NCI-H146 (cell line): ENCODE data around the gene CYP26C1.
A peak's percentile ranks its signal among the peaks of the same experiment; 100 is the strongest.

Source experiments
- DNase-seq: peaks from one replicate; lab custom pipeline; 2025; lab: John Stamatoyannopoulos, UW

CYP26C1 gene

DNA sequence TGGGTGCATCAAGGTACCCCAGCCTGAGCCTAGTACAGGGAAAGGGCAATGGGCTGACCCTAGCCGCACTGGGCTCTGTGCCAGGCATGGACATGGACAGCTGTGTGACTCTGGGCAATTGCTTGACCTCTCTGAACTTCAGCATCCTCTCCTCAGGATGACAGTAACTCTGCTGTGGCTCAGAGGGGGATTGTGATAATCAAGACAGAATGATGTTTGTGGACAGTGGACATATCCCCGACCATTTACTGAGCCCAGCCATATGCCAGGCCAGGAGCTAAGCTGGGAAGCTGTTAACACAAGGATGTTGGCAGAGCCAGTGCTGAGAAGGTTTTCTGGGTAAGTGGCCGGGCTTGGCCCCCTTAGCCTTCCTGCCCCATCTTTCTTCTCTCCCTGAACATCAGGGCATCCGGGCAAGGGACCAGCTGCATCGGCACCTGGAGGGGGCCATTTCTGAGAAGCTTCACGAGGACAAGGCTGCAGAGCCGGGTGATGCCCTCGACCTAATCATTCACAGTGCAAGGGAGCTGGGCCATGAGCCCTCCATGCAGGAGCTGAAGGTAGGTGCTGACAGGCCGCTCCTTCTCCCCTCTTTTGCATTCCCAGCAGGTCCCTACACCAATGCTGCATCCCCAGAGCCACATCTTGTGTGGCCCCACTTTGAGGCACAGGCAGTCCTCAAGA, 3.5 kb downstream of the CYP26C1 start:
- no peak for DNase-seq

DNA sequence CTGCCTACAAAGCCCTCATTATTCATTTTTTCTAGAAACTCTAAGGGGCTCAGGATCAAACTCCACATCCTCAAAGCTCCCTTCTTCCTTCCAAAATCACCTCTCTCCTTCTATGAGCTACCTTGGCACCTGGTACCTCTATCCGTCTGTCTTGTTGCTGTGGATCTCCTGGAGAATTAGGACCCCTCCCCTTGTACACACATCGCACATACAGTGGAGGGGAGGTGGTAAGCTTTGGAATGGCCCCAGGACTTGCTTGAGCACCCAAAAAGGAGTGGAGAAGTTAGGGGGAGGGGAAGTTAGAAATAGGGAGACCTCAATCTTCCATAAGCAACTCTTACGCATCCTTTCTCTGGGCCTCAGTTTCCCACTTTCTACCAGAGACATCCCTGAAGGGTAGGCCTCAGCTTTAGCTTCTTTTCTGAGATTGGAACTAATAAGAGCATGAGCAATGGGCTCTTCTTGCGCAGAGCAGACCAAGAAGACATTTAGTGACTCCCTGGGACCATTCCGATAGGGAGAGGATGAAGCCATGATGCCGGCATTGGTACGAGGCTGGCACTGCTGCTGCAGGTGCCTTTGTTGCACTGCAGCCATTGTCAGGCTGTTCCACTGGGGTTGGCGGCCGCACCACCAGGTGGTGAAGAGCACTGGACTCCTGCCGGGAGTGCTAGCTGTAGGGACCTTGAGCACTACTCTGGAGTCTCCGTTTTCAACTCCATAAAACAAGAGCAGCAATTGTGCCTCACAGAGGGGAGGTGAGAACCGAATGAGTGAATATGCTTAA, 4.5 kb downstream of the CYP26C1 start:
- no peak for DNase-seq

DNA sequence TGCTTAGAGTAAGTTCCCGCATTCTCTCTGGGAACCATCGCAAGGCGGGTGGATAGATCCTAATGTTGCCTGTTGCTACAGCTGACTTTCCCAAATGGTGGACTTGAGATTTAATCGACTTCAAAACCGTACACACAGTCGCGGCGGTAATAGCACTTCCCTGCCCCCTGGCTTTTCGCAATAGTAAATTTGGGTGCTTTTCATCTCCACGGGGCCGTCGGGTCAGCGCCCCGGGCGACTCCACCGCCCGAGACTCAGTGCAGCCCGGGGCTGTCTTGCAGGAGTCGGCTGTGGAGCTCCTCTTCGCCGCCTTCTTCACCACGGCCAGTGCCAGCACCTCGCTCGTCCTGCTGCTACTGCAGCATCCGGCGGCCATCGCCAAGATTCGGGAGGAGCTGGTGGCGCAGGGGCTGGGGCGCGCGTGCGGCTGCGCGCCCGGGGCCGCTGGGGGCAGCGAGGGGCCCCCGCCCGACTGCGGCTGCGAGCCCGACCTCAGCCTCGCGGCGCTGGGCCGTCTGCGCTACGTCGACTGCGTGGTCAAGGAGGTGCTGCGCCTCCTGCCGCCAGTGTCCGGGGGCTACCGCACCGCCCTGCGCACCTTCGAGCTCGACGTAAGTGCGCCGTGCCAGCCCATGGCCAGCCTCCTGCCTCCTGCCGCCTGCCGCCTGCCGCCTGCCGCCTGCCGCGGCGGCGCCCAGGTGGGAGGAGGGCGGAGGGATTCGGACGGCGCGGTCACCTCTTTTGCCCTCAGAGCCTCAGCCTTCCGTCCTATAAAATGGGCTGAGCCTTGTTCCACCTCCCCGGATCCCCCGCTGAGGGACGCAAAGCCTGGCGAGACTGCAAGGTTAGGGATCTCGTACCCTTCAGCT, 5.3 kb downstream of the CYP26C1 start:
- no peak for DNase-seq

DNA sequence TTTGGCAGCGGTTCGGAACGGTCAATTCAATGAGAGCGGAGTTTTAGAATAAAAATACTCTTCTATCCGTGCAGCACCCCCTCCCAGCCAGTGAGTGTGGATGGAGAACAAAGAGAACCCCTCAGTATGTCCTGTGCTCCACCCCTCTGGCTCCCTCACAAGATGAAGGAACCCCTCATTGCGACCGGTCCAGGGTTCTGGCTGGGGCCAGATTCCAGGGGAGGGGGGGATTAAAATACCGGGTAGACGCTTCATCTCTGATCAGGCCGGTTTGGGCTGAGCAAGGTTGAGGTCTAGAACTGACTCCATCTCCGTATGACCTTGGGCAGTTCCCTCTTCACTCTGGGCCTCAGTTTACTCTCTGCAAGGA, 5.9 kb downstream of the CYP26C1 start:
- no peak for DNase-seq

DNA sequence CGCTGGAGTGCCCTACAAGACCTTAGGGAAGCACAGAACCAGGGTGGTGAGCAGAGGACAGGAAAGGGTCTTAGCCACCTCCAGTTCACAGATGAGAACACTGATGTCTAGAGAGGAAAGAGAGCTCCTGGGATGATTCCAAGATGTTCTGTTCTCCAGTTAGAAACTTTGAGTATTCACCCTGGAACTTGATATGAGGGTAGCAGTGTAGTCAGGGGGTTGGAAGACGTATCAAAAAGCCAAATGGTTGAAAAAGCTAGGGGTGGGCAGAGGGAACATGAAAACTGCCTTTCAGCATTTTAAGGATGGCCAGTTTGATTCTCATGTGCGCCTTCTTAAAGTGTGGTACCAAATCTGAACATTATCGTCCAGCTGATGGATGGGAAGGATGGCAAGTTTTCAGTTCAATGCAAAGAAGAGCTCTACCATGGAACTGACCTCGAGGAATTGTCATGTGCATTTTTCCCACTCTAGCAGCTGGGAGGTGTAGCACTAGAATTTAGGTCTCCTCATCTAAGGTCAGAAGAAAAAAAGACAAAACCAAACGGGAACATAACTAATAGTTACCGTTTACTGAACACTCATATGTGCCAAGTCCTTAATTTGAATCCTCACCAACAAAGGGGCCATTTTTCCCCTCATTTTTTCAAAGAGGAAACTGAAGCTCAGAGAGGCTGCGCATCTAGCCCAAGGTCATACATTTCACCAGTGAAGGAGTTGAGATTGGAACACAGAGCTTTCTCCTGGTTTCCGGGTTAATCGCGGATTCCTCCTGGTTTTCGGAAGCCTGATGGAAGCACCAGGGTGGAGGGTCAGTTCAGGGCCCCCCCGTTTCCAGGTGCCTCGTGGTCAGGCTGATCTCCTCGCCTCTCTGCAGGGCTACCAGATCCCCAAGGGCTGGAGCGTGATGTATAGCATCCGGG, 7.1 kb downstream of the CYP26C1 start:
- DNase-seq = no peak

DNA sequence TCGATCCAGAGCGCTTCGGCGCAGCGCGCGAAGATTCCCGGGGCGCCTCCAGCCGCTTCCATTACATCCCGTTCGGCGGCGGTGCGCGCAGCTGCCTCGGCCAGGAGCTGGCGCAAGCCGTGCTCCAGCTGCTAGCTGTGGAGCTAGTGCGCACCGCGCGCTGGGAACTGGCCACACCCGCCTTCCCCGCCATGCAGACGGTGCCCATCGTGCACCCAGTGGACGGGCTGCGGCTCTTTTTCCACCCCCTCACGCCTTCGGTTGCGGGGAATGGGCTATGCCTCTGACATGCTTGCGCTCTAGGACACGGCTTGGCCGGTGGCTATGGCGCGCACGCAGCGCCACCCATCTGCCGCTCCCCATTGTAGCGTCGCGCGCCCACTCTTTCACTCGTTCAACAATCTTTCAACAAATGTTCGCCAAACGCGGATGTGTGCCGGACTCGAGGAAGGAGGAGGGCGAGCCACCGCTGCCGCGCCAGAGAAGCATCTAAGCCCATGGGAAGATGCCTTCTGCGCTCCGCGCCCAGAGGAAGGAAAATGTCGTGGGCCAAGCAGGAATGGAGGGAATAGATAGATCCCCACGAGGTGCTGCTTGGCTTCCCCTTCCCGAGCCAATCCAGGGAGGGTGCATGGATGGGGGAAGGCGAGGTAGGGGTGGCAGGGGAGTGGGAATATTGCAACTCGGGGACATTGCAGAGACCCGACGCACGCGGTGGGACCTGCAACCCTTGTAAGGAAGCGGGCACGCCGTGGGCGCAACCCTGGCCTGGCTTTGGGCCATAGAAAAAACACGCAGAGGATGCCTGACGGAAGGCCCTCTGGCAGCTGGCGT, 8.0 kb downstream of the CYP26C1 start:
- DNase-seq = no peak

DNA sequence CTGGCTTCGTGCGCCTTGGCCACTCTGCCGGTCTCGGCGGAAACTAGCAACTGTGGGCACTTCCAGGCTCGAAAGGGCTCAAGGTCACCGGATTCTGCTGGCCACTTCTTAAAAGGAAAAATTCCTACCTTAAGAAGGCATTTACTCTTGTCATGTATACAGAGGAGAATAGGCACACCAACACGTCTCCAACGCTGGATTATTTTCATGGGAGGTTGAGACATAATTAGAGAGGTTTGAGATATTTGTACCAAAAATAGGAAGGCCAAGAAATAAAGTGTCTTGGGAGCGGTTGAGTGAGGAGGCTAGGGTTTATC, 8.6 kb downstream of the CYP26C1 start:
- no peak for DNase-seq

DNA sequence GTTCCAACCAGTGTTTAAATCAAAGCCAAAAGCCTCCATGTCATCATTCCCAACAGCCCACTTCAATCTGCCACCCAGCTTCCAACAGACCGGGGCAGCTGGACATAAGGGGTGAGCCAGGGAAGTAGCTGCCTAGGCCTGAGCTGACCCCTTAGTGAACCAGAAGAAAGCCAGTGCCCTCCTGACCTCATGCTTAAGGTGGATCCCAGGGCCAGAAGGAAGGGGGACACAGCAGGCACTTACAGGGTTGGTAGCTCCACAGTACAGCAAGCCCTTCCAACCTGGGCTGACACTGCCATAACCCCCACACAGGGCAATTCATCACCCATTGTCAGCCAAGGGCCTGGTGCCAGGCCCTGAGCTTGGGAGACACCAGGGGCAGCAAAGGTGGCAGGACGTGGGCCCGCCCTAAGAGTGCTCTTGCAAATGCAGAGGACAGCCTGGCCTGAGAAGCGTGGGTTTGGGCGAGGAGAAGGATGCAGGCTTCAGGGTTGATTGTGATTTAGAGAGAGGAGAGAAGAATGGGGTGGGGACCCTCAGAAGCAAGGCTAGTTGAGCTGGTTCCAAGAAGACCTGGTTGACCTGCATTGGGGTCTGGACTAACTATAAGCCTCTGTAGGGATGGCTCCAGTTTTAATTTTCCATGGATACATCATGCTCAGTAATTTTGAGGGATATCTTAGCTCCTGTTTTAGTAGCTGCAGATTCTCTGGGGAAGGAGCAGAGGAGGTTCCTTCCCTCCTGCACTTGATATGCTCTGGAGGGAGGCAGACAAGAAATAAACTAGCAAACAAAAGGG, 10.0 kb downstream of the CYP26C1 start:
- no peak for DNase-seq

DNA sequence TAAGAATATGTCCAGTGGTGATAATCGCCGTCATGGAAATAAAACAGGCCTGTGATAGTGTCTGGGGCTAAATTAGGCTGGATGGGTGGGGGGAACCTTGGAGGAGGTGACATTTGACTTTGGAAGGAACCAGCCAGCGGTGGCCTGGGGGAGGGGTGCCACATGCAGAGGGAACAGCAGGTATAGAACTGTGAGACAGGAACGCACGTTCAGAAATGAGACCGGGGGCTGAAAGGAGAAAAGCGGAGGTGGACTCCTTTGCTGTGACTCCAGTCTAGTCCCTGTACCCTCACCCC, 10.5 kb downstream of the CYP26C1 start:
- DNase-seq = no peak

DNA sequence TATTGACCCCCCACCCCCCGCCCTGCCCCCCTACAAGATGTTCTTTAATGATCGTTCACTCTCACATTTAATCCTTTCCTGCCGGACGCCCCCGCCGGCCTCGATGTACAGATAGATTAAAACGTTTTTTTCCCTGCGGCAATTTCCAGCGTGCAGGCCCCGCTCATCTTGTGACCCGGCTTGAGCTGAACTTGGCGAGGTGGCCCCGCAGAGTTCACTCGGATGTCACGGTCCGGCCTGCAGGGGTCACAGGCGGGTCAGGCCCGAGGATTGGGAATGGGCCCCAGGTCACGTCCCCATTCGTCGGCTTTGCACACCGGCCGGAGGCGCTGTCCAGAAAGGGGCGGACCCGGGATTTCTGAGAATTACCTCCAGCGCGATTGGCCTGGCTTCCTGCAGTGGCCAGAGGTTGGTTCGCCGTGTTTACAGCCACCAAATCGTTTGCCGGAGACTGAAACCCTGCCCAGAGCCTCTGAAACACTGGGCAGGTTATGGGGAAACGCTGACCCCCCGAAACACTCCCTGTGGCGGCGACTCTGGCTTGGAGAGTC, 11.2 kb downstream of the CYP26C1 start:
- DNase-seq = no peak

DNA sequence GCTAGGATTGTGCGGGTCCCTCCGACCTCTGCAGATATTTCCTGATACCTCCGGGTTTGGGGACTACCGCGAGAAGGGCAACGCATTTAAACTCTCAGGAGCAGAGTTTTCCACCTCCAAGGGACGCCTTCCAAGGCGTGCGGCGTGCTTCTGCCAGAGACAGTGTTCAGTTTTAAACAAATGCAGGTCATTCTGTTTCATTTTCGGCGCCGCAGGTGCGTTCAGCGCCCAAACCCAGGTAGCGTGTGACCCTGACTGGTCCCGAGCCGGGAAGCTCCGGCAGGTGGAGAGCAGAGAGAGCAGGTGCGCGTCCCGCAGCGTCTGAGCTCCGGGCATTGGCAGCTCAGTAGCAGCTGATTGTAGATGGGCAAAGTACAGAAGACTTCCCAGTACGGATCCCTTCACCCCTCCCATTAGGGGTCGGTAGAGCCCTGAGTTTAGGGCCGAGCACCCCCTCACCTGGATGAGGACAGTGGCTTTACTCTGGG, 11.7 kb downstream of the CYP26C1 start:
- DNase-seq = no peak

DNA sequence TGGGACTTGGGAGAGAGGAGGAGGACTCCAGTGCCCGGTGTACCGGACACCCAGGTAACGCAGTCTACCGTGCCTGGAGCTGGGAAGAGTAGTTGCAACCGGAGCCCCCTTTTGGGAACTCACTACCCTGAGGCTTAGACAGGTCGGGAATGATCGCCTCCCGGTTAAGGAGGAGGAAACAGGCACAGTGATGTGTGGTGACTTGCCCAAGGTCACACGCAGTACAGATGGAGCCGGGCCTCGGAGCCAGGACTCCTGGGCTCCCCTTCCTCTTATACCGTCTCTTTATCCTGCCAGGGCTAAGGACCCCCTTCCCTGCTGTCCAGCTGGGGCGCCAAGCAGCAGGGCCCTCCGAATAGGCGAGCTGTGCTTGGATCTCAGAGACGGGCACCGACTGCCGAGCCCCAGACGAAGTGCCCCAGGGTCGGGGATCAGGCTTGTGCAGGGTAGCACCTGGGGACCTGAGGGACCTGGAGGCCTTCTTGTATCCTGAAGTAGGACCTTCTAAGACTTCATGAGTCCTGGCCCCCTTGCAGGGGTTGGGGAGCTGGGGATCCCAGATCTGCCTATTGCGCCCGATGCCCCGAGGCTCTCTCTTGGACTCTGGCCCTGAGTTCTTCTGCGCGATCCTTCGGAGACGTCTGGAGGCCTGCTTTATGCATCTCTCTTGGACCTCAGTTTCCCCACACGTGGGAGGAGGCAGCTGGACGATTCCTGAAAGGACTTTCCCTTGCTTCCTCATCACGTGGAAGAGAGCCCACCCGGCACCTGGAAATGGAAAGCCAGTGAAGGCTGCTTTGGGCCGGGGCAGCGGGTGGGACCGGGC, 12.3 kb downstream of the CYP26C1 start:
- no peak for DNase-seq

DNA sequence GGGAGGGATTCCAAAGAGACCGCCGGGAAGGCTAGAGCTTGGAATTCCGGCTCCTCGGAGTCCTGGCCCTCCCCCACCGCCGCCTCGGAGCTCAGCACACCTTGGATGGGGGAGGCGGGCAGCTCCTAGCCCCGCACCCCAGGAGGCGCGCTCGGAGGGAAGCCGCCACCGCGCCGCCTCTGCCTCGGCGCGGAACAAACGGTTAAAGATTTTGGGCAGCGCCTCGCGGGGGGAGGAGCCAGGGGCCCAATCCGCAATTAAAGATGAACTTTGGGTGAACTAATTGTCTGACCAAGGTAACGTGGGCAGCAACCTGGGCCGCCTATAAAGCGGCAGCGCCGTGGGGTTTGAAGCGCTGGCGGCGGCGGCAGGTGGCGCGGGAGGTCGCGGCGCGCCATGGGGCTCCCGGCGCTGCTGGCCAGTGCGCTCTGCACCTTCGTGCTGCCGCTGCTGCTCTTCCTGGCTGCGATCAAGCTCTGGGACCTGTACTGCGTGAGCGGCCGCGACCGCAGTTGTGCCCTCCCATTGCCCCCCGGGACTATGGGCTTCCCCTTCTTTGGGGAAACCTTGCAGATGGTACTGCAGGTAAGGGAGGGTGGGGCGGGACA, 13.0 kb downstream of the CYP26C1 start, which contains the start of gene CYP26A1:
TSS of gene CYP26A1 (plus strand) at position 355 of the 608 bp plus-strand sequence. CDS start at position 397, 42 bp downstream.
- peak; percentile 68 for DNase-seq

DNA sequence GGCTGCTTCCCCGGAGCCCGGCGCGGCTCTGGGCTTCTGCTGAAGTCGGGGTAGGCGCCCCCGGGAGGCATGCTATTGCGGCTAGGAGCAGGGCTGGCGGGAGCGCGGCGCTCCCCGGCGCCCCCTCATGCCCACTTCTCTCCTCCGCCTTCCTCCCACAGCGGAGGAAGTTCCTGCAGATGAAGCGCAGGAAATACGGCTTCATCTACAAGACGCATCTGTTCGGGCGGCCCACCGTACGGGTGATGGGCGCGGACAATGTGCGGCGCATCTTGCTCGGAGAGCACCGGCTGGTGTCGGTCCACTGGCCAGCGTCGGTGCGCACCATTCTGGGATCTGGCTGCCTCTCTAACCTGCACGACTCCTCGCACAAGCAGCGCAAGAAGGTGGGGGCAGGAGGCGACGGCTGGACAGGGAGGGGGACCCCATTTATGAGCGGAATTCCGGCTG, 13.6 kb downstream of the CYP26C1 start:
- DNase-seq = peak; percentile 68

DNA sequence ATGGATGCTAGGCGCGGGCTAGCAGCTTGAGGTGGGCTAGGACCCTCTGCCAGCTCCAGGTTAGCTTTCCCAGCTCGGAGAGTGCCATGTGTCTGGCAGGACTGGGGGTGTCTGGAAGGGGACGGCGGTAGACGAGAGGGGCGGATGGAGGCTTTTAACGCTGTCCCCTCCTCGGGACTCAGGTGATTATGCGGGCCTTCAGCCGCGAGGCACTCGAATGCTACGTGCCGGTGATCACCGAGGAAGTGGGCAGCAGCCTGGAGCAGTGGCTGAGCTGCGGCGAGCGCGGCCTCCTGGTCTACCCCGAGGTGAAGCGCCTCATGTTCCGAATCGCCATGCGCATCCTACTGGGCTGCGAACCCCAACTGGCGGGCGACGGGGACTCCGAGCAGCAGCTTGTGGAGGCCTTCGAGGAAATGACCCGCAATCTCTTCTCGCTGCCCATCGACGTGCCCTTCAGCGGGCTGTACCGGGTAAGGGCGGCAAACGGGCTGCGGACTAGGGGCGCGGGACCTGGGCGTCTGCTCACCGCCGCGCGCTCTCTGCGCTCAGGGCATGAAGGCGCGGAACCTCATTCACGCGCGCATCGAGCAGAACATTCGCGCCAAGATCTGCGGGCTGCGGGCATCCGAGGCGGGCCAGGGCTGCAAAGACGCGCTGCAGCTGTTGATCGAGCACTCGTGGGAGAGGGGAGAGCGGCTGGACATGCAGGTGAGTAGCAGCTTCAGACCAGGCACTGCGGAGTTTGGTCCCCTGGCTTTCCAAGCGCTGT, 14.2 kb downstream of the CYP26C1 start:
- peak; percentile 22 for DNase-seq

DNA sequence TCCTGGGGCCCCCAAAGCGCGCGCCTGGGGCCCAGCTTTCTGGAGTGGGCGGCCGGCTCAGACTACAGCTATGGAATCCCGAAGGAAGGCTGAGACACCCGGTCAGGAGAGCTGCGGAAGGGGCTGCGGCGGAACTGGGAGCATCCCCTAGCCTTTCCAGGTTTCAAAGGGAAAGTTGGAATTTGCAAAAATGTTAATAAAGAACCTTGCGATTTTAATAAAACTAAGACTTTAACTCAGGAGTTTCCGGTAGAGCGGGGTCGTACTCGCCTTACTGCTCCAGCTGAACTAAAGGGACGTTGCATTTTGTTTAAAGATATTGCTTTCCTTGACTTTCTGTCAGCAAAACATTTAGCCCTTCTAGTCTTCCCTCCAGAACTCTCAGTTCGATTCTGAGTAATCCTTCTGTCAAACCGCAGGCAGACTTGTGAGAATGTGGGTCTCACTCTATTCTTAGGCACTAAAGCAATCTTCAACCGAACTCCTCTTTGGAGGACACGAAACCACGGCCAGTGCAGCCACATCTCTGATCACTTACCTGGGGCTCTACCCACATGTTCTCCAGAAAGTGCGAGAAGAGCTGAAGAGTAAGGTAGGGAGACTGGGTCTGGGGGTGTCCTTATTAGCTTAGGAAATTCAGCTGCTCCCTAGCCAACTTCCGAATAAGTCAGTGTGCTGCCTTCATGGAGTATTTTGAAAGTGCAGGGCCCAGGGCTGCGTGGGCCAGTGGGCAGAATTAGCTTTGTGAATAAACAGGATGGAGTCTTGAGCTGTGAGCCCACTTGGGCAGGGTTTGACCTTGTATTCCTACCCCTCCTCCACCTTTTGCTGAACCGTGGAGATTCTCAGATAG, 15.0 kb downstream of the CYP26C1 start:
- DNase-seq = no peak

DNA sequence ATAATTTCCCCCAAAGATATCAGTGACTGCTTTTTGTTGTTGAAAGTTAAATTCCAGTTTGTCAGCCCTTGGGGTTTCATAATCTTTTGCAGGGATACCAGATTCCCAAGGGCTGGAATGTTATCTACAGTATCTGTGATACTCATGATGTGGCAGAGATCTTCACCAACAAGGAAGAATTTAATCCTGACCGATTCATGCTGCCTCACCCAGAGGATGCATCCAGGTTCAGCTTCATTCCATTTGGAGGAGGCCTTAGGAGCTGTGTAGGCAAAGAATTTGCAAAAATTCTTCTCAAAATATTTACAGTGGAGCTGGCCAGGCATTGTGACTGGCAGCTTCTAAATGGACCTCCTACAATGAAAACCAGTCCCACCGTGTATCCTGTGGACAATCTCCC, 16.3 kb downstream of the CYP26C1 start:
- DNase-seq = no peak
